ENCODE data around the gene NRDE2. TPM values are rescaled to one million over a fixed set of nuclear protein-coding genes. Genes with fewer than 3 reads are reported as not detected.

NRDE2 gene
- total RNA-seq: 35.4 TPM

GRCh38 chr14:90331497-90332270 is at the start of gene NRDE2:
NRDE2 (minus strand) TSS chr14:90331941; CDS start chr14:90331904, 37 bp downstream.

DNA sequence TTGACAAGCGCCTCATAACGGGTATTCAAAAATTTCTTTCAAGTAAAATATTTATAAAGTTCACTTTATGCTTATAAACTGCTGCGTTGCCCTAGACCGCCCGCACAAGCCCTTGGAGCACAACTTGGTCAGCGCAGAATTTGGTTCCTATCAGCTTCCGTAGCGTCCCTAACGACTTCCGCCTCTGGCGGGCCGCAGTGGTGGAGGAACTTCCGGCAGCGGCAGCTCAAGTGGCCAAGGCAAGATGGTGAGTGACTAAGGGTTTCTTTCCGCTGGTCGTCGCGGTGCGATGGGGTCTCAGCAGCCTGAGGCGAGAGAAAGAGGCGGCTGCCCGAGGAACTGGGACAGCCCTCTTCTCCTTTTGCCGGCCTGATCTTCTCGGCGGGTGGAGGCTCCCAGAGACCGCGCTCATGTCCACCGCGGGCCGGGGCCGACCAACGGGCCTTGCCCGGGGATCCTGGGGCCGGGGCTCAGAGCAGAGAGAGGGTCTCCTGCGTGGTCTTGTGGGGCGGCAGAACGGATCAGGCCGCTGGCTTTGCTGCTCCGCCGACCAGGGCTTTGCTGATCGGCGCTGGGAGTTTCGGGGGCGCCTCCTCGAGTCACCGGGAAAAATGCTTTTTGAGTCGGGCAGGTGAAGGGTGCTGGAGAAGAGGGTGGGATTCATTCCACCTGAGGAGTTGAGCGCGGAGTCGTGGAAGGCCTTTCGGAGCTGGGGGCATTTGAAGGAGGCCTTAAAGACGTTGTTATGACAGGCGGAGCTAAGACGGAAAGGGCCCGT is 75.2 kb downstream of the NRDE2 start, which contains the start of gene PSMC1:
TSS of gene PSMC1 (plus strand) at position 200 of the 778 bp plus-strand sequence. CDS start at position 245, 45 bp downstream.

Other genes with a start within 250 kb of the NRDE2 start
- gene PSMC1, start 75.4 kb downstream of the NRDE2 start, total RNA-seq: 52.9 TPM
- gene CALM1, start 65.1 kb upstream of the NRDE2 start, total RNA-seq: 974 TPM